Loucy (cell line): ENCODE results near the gene CFAP77.

Experiments used
- H2AFZ ChIP-seq: fragments of 200-600 bp; sonication (generic); 2 replicates; pipeline ENCODE4 v1.6.0; 2016; ENCODE audit warnings: antibody characterized with exemption, mild to moderate bottlenecking, low read length, moderate library complexity
- H3F3A ChIP-seq: fragments of 200-600 bp; 2 replicates; pipeline ENCODE4 v1.6.0; 2016; ENCODE audit warnings: antibody characterized with exemption, low read depth, mild to moderate bottlenecking
- H3K27me3 ChIP-seq: fragments of 200-600 bp; sonication (generic); 2 replicates; pipeline ENCODE4 v1.6.1; 2014; ENCODE audit warnings: low read length, mild to moderate bottlenecking; ENCODE audit not compliant: insufficient read depth, poor library complexity, severe bottlenecking
- H3K36me3 ChIP-seq: fragments of 200-600 bp; sonication (generic); 2 replicates; pipeline ENCODE4 v1.6.1; 2016; ENCODE audit warnings: low read length; ENCODE audit not compliant: insufficient read depth
- H3K4me1 ChIP-seq: fragments of 200-600 bp; sonication (generic); 2 replicates; pipeline ENCODE4 v1.5.1; 2014; ENCODE audit warnings: low read length, mild to moderate bottlenecking; ENCODE audit not compliant: insufficient read depth, poor library complexity, severe bottlenecking
- H3K4me2 ChIP-seq: fragments of 200-600 bp; sonication (generic); 2 replicates; pipeline ENCODE4 v1.6.0; 2014; ENCODE audit warnings: antibody characterized with exemption, low read length, low read depth, mild to moderate bottlenecking; ENCODE audit not compliant: poor library complexity, severe bottlenecking
- H3K4me3 ChIP-seq: fragments of 200-600 bp; sonication (generic); 2 replicates; pipeline ENCODE4 v1.5.1; 2014; ENCODE audit warnings: low read length, mild to moderate bottlenecking, mixed read lengths; ENCODE audit not compliant: poor library complexity, severe bottlenecking
- H3K79me2 ChIP-seq: fragments of 200-600 bp; sonication (generic); 2 replicates; pipeline ENCODE4 v1.6.1; 2014; ENCODE audit warnings: low read length; ENCODE audit not compliant: insufficient read depth
- H3K9ac ChIP-seq: fragments of 200-600 bp; sonication (generic); 2 replicates; pipeline ENCODE4 v1.6.0; 2014; ENCODE audit warnings: mild to moderate bottlenecking, low read depth, low read length, moderate library complexity; ENCODE audit not compliant: poor library complexity, severe bottlenecking
- H3K9me2 ChIP-seq: fragments of 200-600 bp; sonication (generic); replicated peaks from 2 replicates; pipeline ENCODE4 v1.6.1; 2016; ENCODE audit warnings: low read depth, low read length, mixed read lengths
- H3K9me3 ChIP-seq: fragments of 200-600 bp; sonication (generic); 2 replicates; pipeline ENCODE4 v1.6.1; 2014; ENCODE audit warnings: mild to moderate bottlenecking, antibody characterized with exemption, low read length, low read depth; ENCODE audit not compliant: insufficient read depth
- H4K20me1 ChIP-seq: fragments of 200-600 bp; sonication (generic); 2 replicates; pipeline ENCODE4 v1.6.0; 2014; ENCODE audit warnings: antibody characterized with exemption, low read length, mild to moderate bottlenecking; ENCODE audit not compliant: insufficient read depth, poor library complexity, severe bottlenecking
- EZH2phosphoT487 ChIP-seq: fragments of 200-600 bp; IDR thresholded peaks from 2 replicates; pipeline ENCODE4 v1.6.1; 2018; ENCODE audit warnings: antibody characterized with exemption, mild to moderate bottlenecking, moderate library complexity, borderline replicate concordance
- TF ChIP-seq, protein P1 (sequence below): fragments of 200-600 bp; sonication (generic); conservative IDR thresholded peaks from 2 replicates; pipeline ENCODE4 v1.5.1; 2014; ENCODE audit warnings: mild to moderate bottlenecking, antibody characterized with exemption, low read length

The CFAP77 gene

GRCh38 chr9:132459661-132460060, 49.6 kb downstream of the CFAP77 start:
- H3K9me3 ChIP-seq = no peaks in the 10 kb centered on the region
- no peak overlapping the region for H2AFZ ChIP-seq
- H3K9me2 ChIP-seq = no peaks in the 10 kb centered on the region
- no peak overlapping the region for H3K9ac ChIP-seq
- TF ChIP-seq, protein P1, sequence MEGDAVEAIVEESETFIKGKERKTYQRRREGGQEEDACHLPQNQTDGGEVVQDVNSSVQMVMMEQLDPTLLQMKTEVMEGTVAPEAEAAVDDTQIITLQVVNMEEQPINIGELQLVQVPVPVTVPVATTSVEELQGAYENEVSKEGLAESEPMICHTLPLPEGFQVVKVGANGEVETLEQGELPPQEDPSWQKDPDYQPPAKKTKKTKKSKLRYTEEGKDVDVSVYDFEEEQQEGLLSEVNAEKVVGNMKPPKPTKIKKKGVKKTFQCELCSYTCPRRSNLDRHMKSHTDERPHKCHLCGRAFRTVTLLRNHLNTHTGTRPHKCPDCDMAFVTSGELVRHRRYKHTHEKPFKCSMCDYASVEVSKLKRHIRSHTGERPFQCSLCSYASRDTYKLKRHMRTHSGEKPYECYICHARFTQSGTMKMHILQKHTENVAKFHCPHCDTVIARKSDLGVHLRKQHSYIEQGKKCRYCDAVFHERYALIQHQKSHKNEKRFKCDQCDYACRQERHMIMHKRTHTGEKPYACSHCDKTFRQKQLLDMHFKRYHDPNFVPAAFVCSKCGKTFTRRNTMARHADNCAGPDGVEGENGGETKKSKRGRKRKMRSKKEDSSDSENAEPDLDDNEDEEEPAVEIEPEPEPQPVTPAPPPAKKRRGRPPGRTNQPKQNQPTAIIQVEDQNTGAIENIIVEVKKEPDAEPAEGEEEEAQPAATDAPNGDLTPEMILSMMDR = no peak
- no peak for TF ChIP-seq EZH2phosphoT487
- H3F3A ChIP-seq = no peaks in the 10 kb centered on the region
- H4K20me1 ChIP-seq = no peaks in the 10 kb centered on the region
- no peaks in the 10 kb centered on the region for H3K27me3 ChIP-seq
- no peak overlapping the region for H3K4me2 ChIP-seq
- H3K79me2 ChIP-seq = no peaks in the 10 kb centered on the region
- H3K4me1 ChIP-seq = no peaks in the 10 kb centered on the region
- no peak overlapping the region for H3K4me3 ChIP-seq
- no peaks in the 10 kb centered on the region for H3K36me3 ChIP-seq

- no peak for TF ChIP-seq EZH2phosphoT487
- TF ChIP-seq, protein P1 = no peak
- H3K9me2 ChIP-seq = no peaks in the 10 kb centered on the region
- no peaks in the 10 kb centered on the region for H4K20me1 ChIP-seq
- H3K9me3 ChIP-seq = no peaks in the 10 kb centered on the region
- H2AFZ ChIP-seq = no peak overlapping the region
- H3F3A ChIP-seq = no peaks in the 10 kb centered on the region
- no peak overlapping the region for H3K4me3 ChIP-seq
- H3K79me2 ChIP-seq = no peaks in the 10 kb centered on the region
- no peaks in the 10 kb centered on the region for H3K36me3 ChIP-seq
- H3K27me3 ChIP-seq = no peaks in the 10 kb centered on the region
- H3K9ac ChIP-seq = no peak overlapping the region
- H3K4me1 ChIP-seq = no peaks in the 10 kb centered on the region
- no peak overlapping the region for H3K4me2 ChIP-seq
These were observed 50.2 kb downstream of the CFAP77 start for GRCh38 chr9:132460240-132460639.

DNA sequence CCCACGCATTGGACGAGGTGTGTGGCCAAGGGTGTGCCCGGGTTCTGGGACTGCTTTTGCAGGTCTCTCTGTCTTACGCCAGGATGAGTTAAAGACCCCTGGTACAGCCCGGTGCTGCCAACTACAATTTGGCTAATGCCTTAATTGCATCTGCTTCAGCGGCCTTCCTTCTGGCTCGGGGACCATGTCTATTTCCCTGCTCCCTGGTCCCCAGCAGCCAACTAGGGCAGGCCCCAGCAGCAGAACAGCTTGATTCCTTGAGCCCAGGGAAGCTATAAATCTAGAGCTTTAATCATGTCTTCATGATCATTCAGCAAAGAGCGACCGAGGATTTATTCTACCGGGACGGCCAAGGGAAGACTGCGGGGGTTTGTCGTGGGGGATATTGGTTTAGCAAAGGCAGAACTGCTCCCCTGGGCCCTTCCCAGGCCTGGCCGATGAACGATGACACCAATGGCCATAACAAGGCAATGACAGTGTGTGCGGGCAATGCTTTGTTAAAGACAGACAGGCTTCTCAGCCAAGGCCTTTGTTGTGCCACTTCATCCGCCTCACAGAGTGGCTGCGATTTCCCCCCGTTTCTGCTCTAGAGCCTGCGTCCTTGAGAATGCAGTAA, 51.4 kb downstream of the CFAP77 start:
- TF ChIP-seq, protein P1 = no peak
- TF ChIP-seq EZH2phosphoT487 = no peak
- Histone ChIP-seq H3K9me2 (no peaks in the 10 kb centered on the region), H2AFZ (no peak overlapping the region), H3K27me3 (no peaks in the 10 kb centered on the region), H3K4me3 (no peak overlapping the region), H3K9ac (no peak overlapping the region), H4K20me1 (no peaks in the 10 kb centered on the region), H3K4me1 (no peaks in the 10 kb centered on the region), H3K79me2 (no peaks in the 10 kb centered on the region), H3F3A (no peaks in the 10 kb centered on the region), H3K36me3 (no peaks in the 10 kb centered on the region), H3K4me2 (no peak overlapping the region), H3K9me3 (no peaks in the 10 kb centered on the region)
